Smooth muscle cell (in vitro differentiated cells): ENCODE results near the gene LSAMP. TPM values are rescaled to one million over a fixed set of nuclear protein-coding genes. Genes with fewer than 3 reads are reported as not detected.

Experiments used
- DNase-seq: peaks from one replicate; lab custom pipeline; 2025; ENCODE audit not compliant: unreplicated experiment; lab: John Stamatoyannopoulos, UW
- H2AFZ ChIP-seq: fragments of 200-600 bp; sonication (generic); 2 replicates; pipeline ENCODE4 v1.6.0; 2016; ENCODE audit warnings: antibody characterized with exemption, low read depth, mild to moderate bottlenecking
- H3F3A ChIP-seq: fragments of 200-600 bp; sonication (generic); 2 replicates; pipeline ENCODE4 v1.6.0; 2017; ENCODE audit warnings: antibody characterized with exemption, low read depth
- H3K27ac ChIP-seq: fragments of 200-600 bp; sonication (generic); 2 replicates; pipeline ENCODE4 v1.5.1; 2016; ENCODE audit warnings: low read depth, mild to moderate bottlenecking
- H3K27me3 ChIP-seq: fragments of 200-600 bp; sonication (generic); 2 replicates; pipeline ENCODE4 v1.6.1; 2016; ENCODE audit warnings: low read depth, mild to moderate bottlenecking
- H3K36me3 ChIP-seq: fragments of 200-600 bp; sonication (generic); 2 replicates; pipeline ENCODE4 v1.5.1; 2016; ENCODE audit warnings: low read depth
- H3K4me1 ChIP-seq: fragments of 200-600 bp; sonication (generic); 2 replicates; pipeline ENCODE4 v1.5.1; 2016; ENCODE audit warnings: low read depth
- H3K4me2 ChIP-seq: fragments of 200-600 bp; sonication (generic); 2 replicates; pipeline ENCODE4 v1.6.0; 2016; ENCODE audit warnings: mild to moderate bottlenecking
- H3K4me3 ChIP-seq: fragments of 200-600 bp; sonication (generic); 2 replicates; pipeline ENCODE4 v1.5.1; 2016; ENCODE audit warnings: mild to moderate bottlenecking
- H3K79me2 ChIP-seq: fragments of 200-600 bp; sonication (generic); 2 replicates; pipeline ENCODE4 v1.6.0; 2016; ENCODE audit warnings: low read depth, mild to moderate bottlenecking
- H3K9ac ChIP-seq: fragments of 200-600 bp; sonication (generic); 2 replicates; pipeline ENCODE4 v1.6.0; 2016; ENCODE audit warnings: low read depth
- H3K9me3 ChIP-seq: fragments of 200-600 bp; sonication (generic); replicated peaks from 2 replicates; pipeline ENCODE4 v1.5.1; 2016; ENCODE audit warnings: low read depth
- H4K20me1 ChIP-seq: fragments of 200-600 bp; sonication (generic); 2 replicates; pipeline ENCODE4 v1.6.0; 2016; ENCODE audit warnings: low read depth
- WGBS: methylation state at CpG from one replicate; pipeline ENCODE4 v1.1.7; 2016; ENCODE audit warnings: low lambda C conversion rate; 5-methylcytosine and 5-hydroxymethylcytosine counted together
- polyA plus RNA-seq: library from polyadenylated mRNA; unstranded; fragments of >200 nt; fragmentation: Nextera tagmentation; extraction: Ambion mirVana; gene quantifications from 2 replicates; pipeline ENCODE4 v1.2.1, GENCODE V29; 2016
- total RNA-seq: library from RNA; depleted of rRNA; stranded (reverse); fragments of >200 nt; gene quantifications from 2 replicates; pipeline ENCODE4 v1.2.3, GENCODE V29; 2014
- TF ChIP-seq, protein P1 (sequence below): fragments of 200-600 bp; sonication (generic); IDR thresholded peaks from 2 replicates; pipeline ENCODE4 v1.5.1; 2017; ENCODE audit warnings: borderline replicate concordance, mild to moderate bottlenecking, antibody characterized with exemption; ENCODE audit not compliant: insufficient read depth, poor library complexity, severe bottlenecking

Gene LSAMP
- total and polyA plus RNA-seq, 2 experiments from 2014 or later: 11.2 to 13.6 TPM

DNA sequence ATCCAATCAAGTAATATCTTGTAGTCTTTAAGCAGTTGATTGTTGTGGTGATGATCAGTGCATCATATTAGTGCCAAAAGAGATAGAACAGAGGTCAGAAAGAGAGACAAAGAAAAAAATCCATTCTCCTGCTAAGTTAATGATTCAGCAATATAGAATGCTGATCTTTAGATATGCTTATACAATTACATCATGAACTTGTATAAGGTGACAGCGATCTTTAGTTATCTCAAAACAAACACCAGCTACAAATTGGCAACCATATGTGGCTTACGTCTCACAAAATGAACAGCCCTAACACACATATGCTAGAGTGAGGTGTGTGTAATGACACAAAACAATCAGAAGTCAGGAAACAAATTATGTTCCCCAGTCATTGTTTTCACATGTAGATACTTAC lies 12.5 kb downstream of the LSAMP start:
- Histone ChIP-seq H3K4me1 (no peaks in the 10 kb centered on the region), H3F3A (no peaks in the 10 kb centered on the region), H3K36me3 (no peaks in the 10 kb centered on the region), H3K9ac (no peak overlapping the region), H2AFZ (no peak overlapping the region), H3K79me2 (no peaks in the 10 kb centered on the region), H3K4me3 (no peak overlapping the region), H3K4me2 (no peak overlapping the region), H3K9me3 (no peaks in the 10 kb centered on the region), H3K27ac (no peak overlapping the region), H3K27me3 (no peaks in the 10 kb centered on the region), H4K20me1 (no peaks in the 10 kb centered on the region)
- WGBS: 81% methylated on average over 2 of the region's 2 CpGs
- no peak for DNase-seq
- TF ChIP-seq, protein P1, sequence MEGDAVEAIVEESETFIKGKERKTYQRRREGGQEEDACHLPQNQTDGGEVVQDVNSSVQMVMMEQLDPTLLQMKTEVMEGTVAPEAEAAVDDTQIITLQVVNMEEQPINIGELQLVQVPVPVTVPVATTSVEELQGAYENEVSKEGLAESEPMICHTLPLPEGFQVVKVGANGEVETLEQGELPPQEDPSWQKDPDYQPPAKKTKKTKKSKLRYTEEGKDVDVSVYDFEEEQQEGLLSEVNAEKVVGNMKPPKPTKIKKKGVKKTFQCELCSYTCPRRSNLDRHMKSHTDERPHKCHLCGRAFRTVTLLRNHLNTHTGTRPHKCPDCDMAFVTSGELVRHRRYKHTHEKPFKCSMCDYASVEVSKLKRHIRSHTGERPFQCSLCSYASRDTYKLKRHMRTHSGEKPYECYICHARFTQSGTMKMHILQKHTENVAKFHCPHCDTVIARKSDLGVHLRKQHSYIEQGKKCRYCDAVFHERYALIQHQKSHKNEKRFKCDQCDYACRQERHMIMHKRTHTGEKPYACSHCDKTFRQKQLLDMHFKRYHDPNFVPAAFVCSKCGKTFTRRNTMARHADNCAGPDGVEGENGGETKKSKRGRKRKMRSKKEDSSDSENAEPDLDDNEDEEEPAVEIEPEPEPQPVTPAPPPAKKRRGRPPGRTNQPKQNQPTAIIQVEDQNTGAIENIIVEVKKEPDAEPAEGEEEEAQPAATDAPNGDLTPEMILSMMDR: no peak

DNA sequence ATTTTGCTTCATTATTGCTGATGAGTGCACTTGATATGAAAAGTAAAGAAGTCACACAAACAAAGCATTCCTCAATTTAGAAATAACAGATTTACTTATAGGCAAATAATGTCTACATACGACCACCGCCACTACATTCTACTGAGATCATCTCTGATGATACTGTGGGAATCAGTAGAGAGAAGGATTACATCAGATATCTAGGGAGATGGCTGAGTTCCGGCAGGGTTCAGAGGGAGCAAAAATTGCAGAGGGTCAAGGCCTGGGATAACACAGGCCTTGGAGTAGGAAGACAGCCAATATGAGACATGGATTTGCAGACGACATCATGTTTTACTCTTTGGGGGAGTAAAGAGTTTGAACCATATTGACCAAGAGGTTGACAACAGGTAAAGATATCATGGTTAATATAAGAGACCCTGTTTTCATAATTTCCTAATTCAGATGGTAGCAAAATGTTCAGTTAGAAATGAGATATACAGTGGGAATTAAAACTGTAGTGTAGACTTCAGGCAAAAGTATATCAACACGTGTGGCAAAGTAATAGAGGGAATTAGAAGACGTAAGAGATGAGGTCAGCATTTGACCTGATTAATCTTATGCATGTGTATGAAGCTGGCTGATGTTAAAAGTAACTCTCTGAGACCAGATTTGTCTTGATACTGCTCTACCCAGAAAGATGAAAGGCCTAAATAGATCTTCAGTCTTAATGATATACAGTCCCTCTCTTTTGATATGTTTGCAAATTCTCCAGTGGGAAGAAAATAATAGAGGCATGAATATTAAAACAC lies 15.6 kb downstream of the LSAMP start:
- H3K4me2 ChIP-seq: no peak overlapping the region
- WGBS: 91% methylated on average over 6 of the region's 6 CpGs
- H2AFZ ChIP-seq: no peak overlapping the region
- H3K27me3 ChIP-seq: no peaks in the 10 kb centered on the region
- H3K9ac ChIP-seq: no peak overlapping the region
- no peaks in the 10 kb centered on the region for H3K36me3 ChIP-seq
- no peaks in the 10 kb centered on the region for H4K20me1 ChIP-seq
- no peak overlapping the region for H3K4me3 ChIP-seq
- peaks cover under 1% of the 10 kb centered on the region for H3K4me1 ChIP-seq
- DNase-seq: no peak
- H3K9me3 ChIP-seq: no peaks in the 10 kb centered on the region
- no peaks in the 10 kb centered on the region for H3K79me2 ChIP-seq
- H3F3A ChIP-seq: no peaks in the 10 kb centered on the region
- no peak overlapping the region for H3K27ac ChIP-seq
- TF ChIP-seq, protein P1: no peak

DNA sequence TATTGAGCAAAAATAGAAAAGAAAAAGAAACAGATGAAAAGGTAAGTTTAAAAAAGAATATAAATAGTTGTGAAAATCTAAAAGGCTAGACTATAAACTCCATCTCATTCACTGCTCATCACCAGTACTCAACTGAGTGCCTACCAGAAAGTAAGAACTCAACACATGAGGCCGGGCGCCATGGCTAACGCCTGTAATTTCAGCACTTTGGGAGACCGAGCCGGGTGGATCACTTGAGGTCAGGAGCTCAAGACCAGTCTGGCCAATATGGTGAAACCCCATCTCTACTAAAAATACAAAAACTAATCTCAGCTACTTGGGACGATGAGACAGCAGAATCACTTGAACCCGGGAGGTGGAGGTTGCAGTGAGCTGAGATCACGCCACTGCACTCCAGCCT lies 19.3 kb downstream of the LSAMP start:
- no peaks in the 10 kb centered on the region for H4K20me1 ChIP-seq
- no peaks in the 10 kb centered on the region for H3F3A ChIP-seq
- no peaks in the 10 kb centered on the region for H3K79me2 ChIP-seq
- no peak overlapping the region for H3K27ac ChIP-seq
- no peak overlapping the region for H3K4me2 ChIP-seq
- TF ChIP-seq, protein P1: no peak
- H3K4me3 ChIP-seq: no peak overlapping the region
- H3K9me3 ChIP-seq: no peaks in the 10 kb centered on the region
- H3K4me1 ChIP-seq: peaks cover 21% of the 10 kb centered on the region
- no peak for DNase-seq
- H3K27me3 ChIP-seq: no peaks in the 10 kb centered on the region
- H3K36me3 ChIP-seq: no peaks in the 10 kb centered on the region
- no peak overlapping the region for H3K9ac ChIP-seq
- WGBS: 97% methylated on average over 8 of the region's 8 CpGs
- no peak overlapping the region for H2AFZ ChIP-seq

GRCh38 chr3:116425126-116425525 lies 20.2 kb downstream of the LSAMP start:
- H3K36me3 ChIP-seq: no peaks in the 10 kb centered on the region
- DNase-seq: no peak
- H3K27me3 ChIP-seq: no peaks in the 10 kb centered on the region
- no peaks in the 10 kb centered on the region for H3K9me3 ChIP-seq
- no peak overlapping the region for H3K9ac ChIP-seq
- WGBS: 90% methylated on average over 2 of the region's 2 CpGs
- H2AFZ ChIP-seq: no peak overlapping the region
- H3K79me2 ChIP-seq: no peaks in the 10 kb centered on the region
- no peak overlapping the region for H3K4me3 ChIP-seq
- H3F3A ChIP-seq: no peaks in the 10 kb centered on the region
- no peaks in the 10 kb centered on the region for H4K20me1 ChIP-seq
- no peak overlapping the region for H3K27ac ChIP-seq
- peaks cover 21% of the 10 kb centered on the region for H3K4me1 ChIP-seq
- TF ChIP-seq, protein P1: no peak
- H3K4me2 ChIP-seq: no peak overlapping the region
